ENCODE data around the gene YTHDF1. TPM values are rescaled to one million over a fixed set of nuclear protein-coding genes. Genes with fewer than 3 reads are reported as not detected.

YTHDF1 gene
- total RNA-seq, 4 donors from 2014 or later, result 17.9 to 32.1 (median 29.7) TPM

DNA sequence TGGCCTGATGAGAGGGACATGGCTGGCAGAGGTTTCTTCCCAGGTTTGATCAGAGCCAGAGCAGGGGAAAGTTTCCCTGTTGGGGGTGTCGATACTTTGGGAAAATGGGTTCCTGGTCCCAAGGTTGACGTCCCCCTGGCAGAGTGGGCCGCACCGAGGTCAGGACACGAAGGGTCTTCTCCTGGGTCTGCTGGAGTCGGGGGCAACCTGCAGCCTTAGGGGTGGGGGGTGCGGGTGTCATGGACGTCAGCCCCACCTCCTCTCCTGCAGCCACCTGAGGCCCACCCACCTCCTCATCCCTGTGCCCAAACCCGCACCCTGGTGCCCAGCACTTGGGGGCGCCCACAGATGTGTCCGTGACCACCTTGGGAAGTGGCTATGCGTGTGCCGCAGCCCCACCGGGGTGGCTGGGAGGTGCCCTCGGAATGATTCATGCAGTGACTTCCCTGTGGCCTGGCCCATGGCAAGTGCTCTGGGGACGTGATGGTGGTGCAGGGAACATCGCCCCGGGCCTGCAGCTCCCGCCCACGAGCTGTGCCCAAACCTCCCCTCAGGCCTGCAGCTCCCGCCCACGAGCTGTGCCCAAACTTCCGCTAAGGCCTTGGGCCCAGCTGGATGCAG, 64.9 kb downstream of the YTHDF1 start:
- TF ChIP-seq, protein P1, sequence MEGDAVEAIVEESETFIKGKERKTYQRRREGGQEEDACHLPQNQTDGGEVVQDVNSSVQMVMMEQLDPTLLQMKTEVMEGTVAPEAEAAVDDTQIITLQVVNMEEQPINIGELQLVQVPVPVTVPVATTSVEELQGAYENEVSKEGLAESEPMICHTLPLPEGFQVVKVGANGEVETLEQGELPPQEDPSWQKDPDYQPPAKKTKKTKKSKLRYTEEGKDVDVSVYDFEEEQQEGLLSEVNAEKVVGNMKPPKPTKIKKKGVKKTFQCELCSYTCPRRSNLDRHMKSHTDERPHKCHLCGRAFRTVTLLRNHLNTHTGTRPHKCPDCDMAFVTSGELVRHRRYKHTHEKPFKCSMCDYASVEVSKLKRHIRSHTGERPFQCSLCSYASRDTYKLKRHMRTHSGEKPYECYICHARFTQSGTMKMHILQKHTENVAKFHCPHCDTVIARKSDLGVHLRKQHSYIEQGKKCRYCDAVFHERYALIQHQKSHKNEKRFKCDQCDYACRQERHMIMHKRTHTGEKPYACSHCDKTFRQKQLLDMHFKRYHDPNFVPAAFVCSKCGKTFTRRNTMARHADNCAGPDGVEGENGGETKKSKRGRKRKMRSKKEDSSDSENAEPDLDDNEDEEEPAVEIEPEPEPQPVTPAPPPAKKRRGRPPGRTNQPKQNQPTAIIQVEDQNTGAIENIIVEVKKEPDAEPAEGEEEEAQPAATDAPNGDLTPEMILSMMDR (IDR thresholded peaks at IDR 0.05), result no peak
- no peak overlapping the region for H3K4me3 ChIP-seq
- peaks cover 0 to 84% (median 17%) of the 10 kb centered on the region in 4 donors for H3K27me3 ChIP-seq
- H3K27ac ChIP-seq (replicated peaks in 1 of 4), result no peak overlapping the region
- intact Hi-C loops (cut with DNase I), result no loop called here
- no peak for DNase-seq (ENCODE audit: extremely low spot score)
- H3K9me3 ChIP-seq, result peaks cover 0 to 21% (median 11%) of the 10 kb centered on the region in 4 donors
- H3K4me1 ChIP-seq, result peaks cover 0 to 21% (median 15%) of the 10 kb centered on the region in 4 donors
- no peaks in the 10 kb centered on the region for H3K36me3 ChIP-seq
- WGBS, result 98% methylated on average over 6 of the region's 23 CpGs

DNA sequence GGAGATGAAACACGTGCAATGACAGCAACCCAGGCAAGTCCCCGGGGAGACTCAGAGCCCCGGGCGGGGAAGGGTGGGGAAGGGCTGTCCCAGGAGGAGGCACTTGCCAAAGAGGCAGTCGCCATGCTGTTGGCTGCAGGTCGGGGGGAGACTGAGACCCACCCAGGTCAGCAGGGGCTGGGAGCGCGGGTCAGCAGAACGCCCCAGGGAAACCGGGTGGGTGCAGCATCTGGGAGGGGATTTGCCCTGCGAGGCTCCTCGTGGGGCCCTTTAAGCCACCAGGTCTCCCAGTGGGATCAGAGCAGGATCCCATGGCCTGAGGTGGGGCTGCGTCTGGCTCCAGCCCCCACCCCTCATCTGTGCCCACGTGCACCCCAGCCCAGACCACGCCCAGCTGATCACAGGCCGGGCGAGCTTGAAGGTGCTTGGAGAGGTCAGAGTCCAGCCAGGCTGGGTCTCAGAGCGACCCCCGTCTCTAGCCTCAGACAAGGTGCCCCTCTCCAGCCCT, 65.5 kb downstream of the YTHDF1 start:
- Histone ChIP-seq H3K9me3 (peaks cover 0 to 21% (median 11%) of the 10 kb centered on the region in 4 donors), H3K4me3 (no peak overlapping the region), H3K36me3 (no peaks in the 10 kb centered on the region), H3K4me1 (peaks cover 0 to 21% (median 15%) of the 10 kb centered on the region in 4 donors), H3K27me3 (peaks cover 0 to 78% (median 13%) of the 10 kb centered on the region in 4 donors), H3K27ac (replicated peaks in 1 of 4) (no peak overlapping the region)
- 82% methylated on average over 12 of the region's 19 CpGs for WGBS
- DNase-seq (ENCODE audit: extremely low spot score), result no peak
- no peak for TF ChIP-seq EP300 (IDR thresholded peaks at IDR 0.05)
- TF ChIP-seq POLR2AphosphoS5 (IDR thresholded peaks at IDR 0.05), result no peak
- no peak for TF ChIP-seq POLR2A (IDR thresholded peaks at IDR 0.05; ENCODE audit: low read depth)
- TF ChIP-seq, protein P1 (IDR thresholded peaks at IDR 0.05), result no peak
- intact Hi-C loops (cut with DNase I), result no loop called here

DNA sequence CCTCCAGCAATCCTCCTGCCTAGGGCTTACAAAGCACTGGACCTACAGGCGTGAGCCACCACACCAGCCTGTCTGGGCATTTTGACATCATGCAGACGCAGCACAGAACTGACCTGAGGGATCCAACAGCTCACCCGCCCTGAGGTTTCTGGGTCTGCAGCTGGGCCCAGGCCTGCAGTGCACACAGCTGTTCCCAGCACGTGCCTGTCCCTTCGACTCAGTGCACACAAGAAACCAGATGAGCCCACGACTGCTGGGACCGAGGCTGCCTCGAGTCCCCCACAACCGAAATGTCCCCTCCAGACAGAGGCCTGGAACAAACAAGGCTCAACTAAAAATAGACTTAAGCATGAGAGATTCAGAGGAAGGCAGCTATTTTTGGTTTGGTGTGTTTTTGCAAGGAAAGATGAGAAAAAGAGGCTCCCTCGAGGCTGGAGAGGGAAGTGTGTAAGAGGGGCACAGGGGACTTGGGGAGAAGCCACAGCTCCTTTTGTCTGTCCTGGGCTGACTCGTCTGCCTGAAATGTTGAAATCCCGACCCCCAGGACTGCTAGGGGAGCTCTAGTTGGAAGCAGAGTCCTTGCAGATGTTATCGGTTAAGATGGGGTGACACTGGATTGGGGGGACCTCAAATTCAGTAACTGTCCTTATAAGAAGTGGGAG, 66.3 kb downstream of the YTHDF1 start:
- Histone ChIP-seq H3K4me3 (no peak overlapping the region), H3K36me3 (no peaks in the 10 kb centered on the region), H3K27ac (replicated peaks in 1 of 4) (no peak overlapping the region), H3K4me1 (peaks cover 0 to 21% (median 15%) of the 10 kb centered on the region in 4 donors), H3K27me3 (peaks cover 0 to 78% (median 13%) of the 10 kb centered on the region in 4 donors), H3K9me3 (peaks cover 0 to 21% (median 11%) of the 10 kb centered on the region in 4 donors)
- intact Hi-C loops (cut with DNase I), result no loop called here
- no peak for TF ChIP-seq POLR2AphosphoS5 (IDR thresholded peaks at IDR 0.05)
- no peak for TF ChIP-seq EP300 (IDR thresholded peaks at IDR 0.05)
- TF ChIP-seq, protein P1 (IDR thresholded peaks at IDR 0.05), result no peak
- TF ChIP-seq POLR2A (IDR thresholded peaks at IDR 0.05; ENCODE audit: low read depth), result no peak
- WGBS, result 49% methylated on average over 13 of the region's 13 CpGs
- no peak for DNase-seq (ENCODE audit: extremely low spot score)

DNA sequence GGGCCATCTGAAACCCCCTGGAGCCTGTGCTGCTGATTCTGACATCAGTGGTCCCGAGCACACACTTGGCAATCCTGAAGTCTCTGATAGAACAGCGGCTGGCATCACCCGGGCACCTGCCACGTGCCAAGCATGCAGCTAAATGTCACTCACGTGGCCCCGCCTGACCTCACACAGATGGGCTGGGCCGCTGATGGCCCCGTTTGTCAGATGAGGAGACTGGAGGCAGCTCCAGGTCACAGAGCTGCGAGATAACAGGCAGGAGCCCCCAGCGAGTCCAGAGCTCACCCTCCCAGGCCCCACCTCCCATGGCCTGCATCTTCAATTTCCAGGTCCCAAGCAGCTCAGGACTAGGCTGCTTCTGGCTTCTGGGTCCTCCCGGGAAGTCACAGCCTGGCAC, 67.2 kb downstream of the YTHDF1 start:
- intact Hi-C loops (cut with DNase I), result no loop called here
- no peak for TF ChIP-seq POLR2AphosphoS5 (IDR thresholded peaks at IDR 0.05)
- TF ChIP-seq, protein P1 (IDR thresholded peaks at IDR 0.05), result no peak
- TF ChIP-seq EP300 (IDR thresholded peaks at IDR 0.05), result no peak
- TF ChIP-seq POLR2A (IDR thresholded peaks at IDR 0.05; ENCODE audit: low read depth), result no peak
- Histone ChIP-seq H3K4me3 (no peak overlapping the region), H3K27me3 (peaks cover 0 to 75% (median 8%) of the 10 kb centered on the region in 4 donors), H3K9me3 (peaks cover 0 to 21% (median 11%) of the 10 kb centered on the region in 4 donors), H3K27ac (replicated peaks in 1 of 4) (no peak overlapping the region), H3K36me3 (no peaks in the 10 kb centered on the region), H3K4me1 (peaks cover 0 to 21% (median 15%) of the 10 kb centered on the region in 4 donors)
- 80% methylated on average over 11 of the region's 11 CpGs for WGBS
- DNase-seq (ENCODE audit: extremely low spot score), result no peak

All from esophagus muscularis mucosa (tissue), 4 donors.